GM23338 (cell line): Measurements from ENCODE around the gene FBXL14. TPM values are rescaled to one million over a fixed set of nuclear protein-coding genes. Genes with fewer than 3 reads are reported as not detected.

Experiments used
- ATAC-seq: fragments of 200-7000 bp; cut with Tn5 transposase; 3 replicates; pipeline ENCODE4 v1.9.1; 2020
- DNase-seq: peaks from one replicate; pipeline ENCODE4 v3.0.0-alpha.2; 2015; ENCODE audit warnings: low spot score
- H2AFZ ChIP-seq: fragments of 200-600 bp; sonication (generic); 2 replicates; pipeline ENCODE4 v1.8.0; 2016; ENCODE audit warnings: antibody characterized with exemption, mild to moderate bottlenecking, moderate library complexity
- H3F3A ChIP-seq: fragments of 200-600 bp; sonication (generic); replicated peaks from 2 replicates; pipeline ENCODE4 v1.8.0; 2017; ENCODE audit warnings: antibody characterized with exemption, mixed run types, low read depth
- H3K27ac ChIP-seq: fragments of 200-600 bp; sonication (generic); 2 replicates; pipeline ENCODE4 v1.6.1; 2016; ENCODE audit warnings: low read depth
- H3K27me3 ChIP-seq: fragments of 200-600 bp; sonication (generic); 2 replicates; pipeline ENCODE4 v1.8.0; 2016; ENCODE audit warnings: mild to moderate bottlenecking, mixed run types, moderate library complexity; ENCODE audit not compliant: insufficient read depth
- H3K36me3 ChIP-seq: fragments of 200-600 bp; sonication (generic); 2 replicates; pipeline ENCODE4 v1.8.0; 2016; ENCODE audit warnings: mild to moderate bottlenecking; ENCODE audit not compliant: insufficient read depth
- H3K4me1 ChIP-seq: fragments of 200-600 bp; sonication (generic); 2 replicates; pipeline ENCODE4 v1.8.0; 2016; ENCODE audit warnings: mild to moderate bottlenecking, moderate library complexity; ENCODE audit not compliant: insufficient read depth
- H3K4me2 ChIP-seq: fragments of 200-600 bp; sonication (generic); 2 replicates; pipeline ENCODE4 v1.7.1; 2017; ENCODE audit warnings: mixed run types
- H3K4me3 ChIP-seq: fragments of 200-600 bp; sonication (generic); 2 replicates; pipeline ENCODE4 v1.6.1; 2016; ENCODE audit warnings: mixed run types
- H3K79me2 ChIP-seq: fragments of 200-600 bp; sonication (generic); replicated peaks from 2 replicates; pipeline ENCODE4 v1.8.0; 2017; ENCODE audit warnings: mild to moderate bottlenecking; ENCODE audit not compliant: insufficient read depth
- H3K9me2 ChIP-seq: fragments of 200-600 bp; sonication (generic); 2 replicates; pipeline ENCODE4 v1.8.0; 2017; ENCODE audit not compliant: insufficient read depth
- H4K20me1 ChIP-seq: fragments of 200-600 bp; sonication (generic); replicated peaks from 2 replicates; pipeline ENCODE4 v1.8.0; 2017; ENCODE audit warnings: mild to moderate bottlenecking; ENCODE audit not compliant: insufficient read depth
- H3K27ac Mint-ChIP-seq: 2 replicates; pipeline ENCODE4 v1.8.0; 2020; ENCODE audit warnings: inconsistent platforms, mild to moderate bottlenecking, moderate library complexity, mixed read lengths
- H3K27me3 Mint-ChIP-seq: 3 replicates; pipeline ENCODE4 v1.8.0; 2022; ENCODE audit warnings: low read depth, mild to moderate bottlenecking, moderate library complexity, mixed read lengths, inconsistent platforms; ENCODE audit not compliant: insufficient read depth, poor library complexity
- H3K36me3 Mint-ChIP-seq: 3 replicates; pipeline ENCODE4 v1.8.0; 2021; ENCODE audit warnings: low read depth, mild to moderate bottlenecking, inconsistent platforms, moderate library complexity, mixed read lengths
- H3K4me1 Mint-ChIP-seq: 3 replicates; pipeline ENCODE4 v1.8.0; 2020; ENCODE audit warnings: mild to moderate bottlenecking, inconsistent platforms, mixed read lengths
- H3K4me3 Mint-ChIP-seq: 3 replicates; pipeline ENCODE4 v1.8.0; 2021; ENCODE audit warnings: moderate library complexity, mild to moderate bottlenecking, inconsistent platforms, mixed read lengths
- H3K9me3 Mint-ChIP-seq: 3 replicates; pipeline ENCODE4 v1.8.0; 2020; ENCODE audit warnings: moderate library complexity, mild to moderate bottlenecking, inconsistent platforms, mixed read lengths
- CREB1 ChIP-seq: fragments of 250-450 bp; sonication (Bioruptor Pico); IDR thresholded peaks from 2 replicates; pipeline ENCODE4 v1.5.0; 2020; ENCODE audit warnings: low read depth, mild to moderate bottlenecking, moderate library complexity
- EZH2 ChIP-seq: fragments of 200-600 bp; sonication (generic); IDR thresholded peaks from one replicate; pipeline ENCODE4 v1.8.0; 2017; ENCODE audit warnings: antibody characterized with exemption, mild to moderate bottlenecking, low read depth; ENCODE audit not compliant: unreplicated experiment
- EZH2phosphoT487 ChIP-seq: fragments of 200-600 bp; sonication (generic); IDR thresholded peaks from one replicate; pipeline ENCODE4 v1.8.1; 2018; ENCODE audit warnings: antibody characterized with exemption; ENCODE audit not compliant: unreplicated experiment
- JUNB ChIP-seq: IDR thresholded peaks from one replicate; pipeline ENCODE4 v1.6.1; 2016; ENCODE audit warnings: antibody characterized with exemption; ENCODE audit not compliant: unreplicated experiment
- NANOG ChIP-seq: IDR thresholded peaks from 2 replicates; pipeline ENCODE4 v1.6.1; 2016; ENCODE audit warnings: antibody characterized with exemption, borderline replicate concordance
- POLR2AphosphoS5 ChIP-seq: IDR thresholded peaks from 2 replicates; pipeline ENCODE4 v1.6.1; 2016; ENCODE audit warnings: antibody characterized with exemption, low read depth
- STAT1 ChIP-seq: IDR thresholded peaks from one replicate; pipeline ENCODE4 v1.6.1; 2016; ENCODE audit warnings: antibody characterized with exemption; ENCODE audit not compliant: unreplicated experiment
- ZNF114 ChIP-seq: fragments of 250-450 bp; sonication (Bioruptor Pico); IDR thresholded peaks from 2 replicates; pipeline ENCODE4 v1.5.0; 2020; ENCODE audit warnings: mild to moderate bottlenecking, moderate library complexity
- ZNF331 ChIP-seq: fragments of 250-450 bp; sonication (Bioruptor Pico); IDR thresholded peaks from 2 replicates; pipeline ENCODE4 v1.5.0; 2020; ENCODE audit warnings: low read depth, mild to moderate bottlenecking, moderate library complexity
- polyA plus RNA-seq: library from polyadenylated mRNA; unstranded; fragments of >200 nt; fragmentation: Nextera tagmentation; extraction: Ambion mirVana; gene quantifications from 2 replicates; pipeline ENCODE4 v1.2.1, GENCODE V29; 2016
- total RNA-seq: library from RNA; depleted of rRNA; stranded (reverse); fragments of >200 nt; shearing (Covaris generic); gene quantifications from 2 replicates; pipeline ENCODE4 v1.2.3, GENCODE V29; 2014
- TF ChIP-seq, protein P1 (sequence below): IDR thresholded peaks from one replicate; pipeline ENCODE4 v1.6.1; 2018; ENCODE audit warnings: antibody characterized with exemption; ENCODE audit not compliant: unreplicated experiment
- TF ChIP-seq, protein P2 (sequence below), 2 experiments: fragments of 200-600 bp in 1 of 2; sonication (generic) in 1 of 2; conservative IDR thresholded peaks; 2 replicates each; pipeline versions ENCODE4 v1.5.1 to v1.6.1; 2016 to 2017; ENCODE audit warnings: antibody characterized with exemption in 2 of 2, low read depth in 2 of 2, mild to moderate bottlenecking in 2 of 2, moderate library complexity in 1 of 2
- TF ChIP-seq, protein P3 (sequence below): fragments of 250-450 bp; sonication (Bioruptor Pico); IDR thresholded peaks from 2 replicates; pipeline ENCODE4 v1.5.0; 2020; ENCODE audit warnings: mild to moderate bottlenecking, moderate library complexity
- TF ChIP-seq, protein P4 (sequence below): IDR thresholded peaks from 2 replicates; pipeline ENCODE4 v1.6.1; 2016; ENCODE audit warnings: antibody characterized with exemption

Gene FBXL14
- total and polyA plus RNA-seq, 2 experiments from 2014 or later, result 0.74 to 9.4 TPM

DNA sequence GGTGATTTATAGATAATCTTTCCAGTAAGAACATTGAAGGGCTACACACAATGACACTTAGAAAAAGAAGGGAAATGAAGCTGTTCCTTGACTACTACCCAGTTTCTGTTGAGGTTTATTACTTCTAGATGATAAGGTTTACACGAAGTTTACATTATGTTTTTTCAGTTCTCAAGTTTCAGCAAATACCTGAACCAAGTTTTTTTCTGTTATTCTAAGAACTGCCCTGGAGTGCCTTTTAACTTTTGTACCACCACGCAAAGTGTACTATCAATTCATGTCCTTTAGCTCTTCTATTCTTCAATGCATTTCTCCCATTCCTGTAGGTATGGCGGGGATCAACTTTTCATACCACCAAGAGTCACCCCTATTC, 5.8 kb downstream of the FBXL14 start:
- no peak for DNase-seq
- Histone ChIP-seq H3K36me3 (no peaks in the 10 kb centered on the region), H3K4me3 (0 out of 2 replicates have a peak overlapping the region, but pooled peaks have one; percentile 20), H3K9me2 (no peaks in the 10 kb centered on the region), H2AFZ (no peak overlapping the region), H3K27me3 (peaks cover 98% of the 10 kb centered on the region), H3F3A (peaks cover 23% of the 10 kb centered on the region), H3K4me2 (peak overlapping the region; percentile 18), H3K4me1 (peaks cover 49% of the 10 kb centered on the region), H3K79me2 (peaks cover 16% of the 10 kb centered on the region; the same call in 1 of the 2 replicates), H4K20me1 (peaks cover 15% of the 10 kb centered on the region), H3K27ac (no peak overlapping the region)
- no peak for ATAC-seq
- Mint-ChIP-seq H3K4me3 (peak overlapping the region; percentile 6; the same call in 2 of the 3 replicates), H3K4me1 (peaks cover 64% of the 10 kb centered on the region), H3K9me3 (no peaks in the 10 kb centered on the region; the same call in 1 of the 3 replicates), H3K27me3 (peaks cover 81% of the 10 kb centered on the region), H3K36me3 (peaks cover 4% of the 10 kb centered on the region; the same call in 1 of the 3 replicates), H3K27ac (no peak overlapping the region)
- TF ChIP-seq, protein P1, sequence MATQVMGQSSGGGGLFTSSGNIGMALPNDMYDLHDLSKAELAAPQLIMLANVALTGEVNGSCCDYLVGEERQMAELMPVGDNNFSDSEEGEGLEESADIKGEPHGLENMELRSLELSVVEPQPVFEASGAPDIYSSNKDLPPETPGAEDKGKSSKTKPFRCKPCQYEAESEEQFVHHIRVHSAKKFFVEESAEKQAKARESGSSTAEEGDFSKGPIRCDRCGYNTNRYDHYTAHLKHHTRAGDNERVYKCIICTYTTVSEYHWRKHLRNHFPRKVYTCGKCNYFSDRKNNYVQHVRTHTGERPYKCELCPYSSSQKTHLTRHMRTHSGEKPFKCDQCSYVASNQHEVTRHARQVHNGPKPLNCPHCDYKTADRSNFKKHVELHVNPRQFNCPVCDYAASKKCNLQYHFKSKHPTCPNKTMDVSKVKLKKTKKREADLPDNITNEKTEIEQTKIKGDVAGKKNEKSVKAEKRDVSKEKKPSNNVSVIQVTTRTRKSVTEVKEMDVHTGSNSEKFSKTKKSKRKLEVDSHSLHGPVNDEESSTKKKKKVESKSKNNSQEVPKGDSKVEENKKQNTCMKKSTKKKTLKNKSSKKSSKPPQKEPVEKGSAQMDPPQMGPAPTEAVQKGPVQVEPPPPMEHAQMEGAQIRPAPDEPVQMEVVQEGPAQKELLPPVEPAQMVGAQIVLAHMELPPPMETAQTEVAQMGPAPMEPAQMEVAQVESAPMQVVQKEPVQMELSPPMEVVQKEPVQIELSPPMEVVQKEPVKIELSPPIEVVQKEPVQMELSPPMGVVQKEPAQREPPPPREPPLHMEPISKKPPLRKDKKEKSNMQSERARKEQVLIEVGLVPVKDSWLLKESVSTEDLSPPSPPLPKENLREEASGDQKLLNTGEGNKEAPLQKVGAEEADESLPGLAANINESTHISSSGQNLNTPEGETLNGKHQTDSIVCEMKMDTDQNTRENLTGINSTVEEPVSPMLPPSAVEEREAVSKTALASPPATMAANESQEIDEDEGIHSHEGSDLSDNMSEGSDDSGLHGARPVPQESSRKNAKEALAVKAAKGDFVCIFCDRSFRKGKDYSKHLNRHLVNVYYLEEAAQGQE, result no peak
- TF ChIP-seq, protein P2, sequence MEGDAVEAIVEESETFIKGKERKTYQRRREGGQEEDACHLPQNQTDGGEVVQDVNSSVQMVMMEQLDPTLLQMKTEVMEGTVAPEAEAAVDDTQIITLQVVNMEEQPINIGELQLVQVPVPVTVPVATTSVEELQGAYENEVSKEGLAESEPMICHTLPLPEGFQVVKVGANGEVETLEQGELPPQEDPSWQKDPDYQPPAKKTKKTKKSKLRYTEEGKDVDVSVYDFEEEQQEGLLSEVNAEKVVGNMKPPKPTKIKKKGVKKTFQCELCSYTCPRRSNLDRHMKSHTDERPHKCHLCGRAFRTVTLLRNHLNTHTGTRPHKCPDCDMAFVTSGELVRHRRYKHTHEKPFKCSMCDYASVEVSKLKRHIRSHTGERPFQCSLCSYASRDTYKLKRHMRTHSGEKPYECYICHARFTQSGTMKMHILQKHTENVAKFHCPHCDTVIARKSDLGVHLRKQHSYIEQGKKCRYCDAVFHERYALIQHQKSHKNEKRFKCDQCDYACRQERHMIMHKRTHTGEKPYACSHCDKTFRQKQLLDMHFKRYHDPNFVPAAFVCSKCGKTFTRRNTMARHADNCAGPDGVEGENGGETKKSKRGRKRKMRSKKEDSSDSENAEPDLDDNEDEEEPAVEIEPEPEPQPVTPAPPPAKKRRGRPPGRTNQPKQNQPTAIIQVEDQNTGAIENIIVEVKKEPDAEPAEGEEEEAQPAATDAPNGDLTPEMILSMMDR (conservative IDR thresholded peaks at IDR 0.05; ENCODE audit: low read depth in 2 of 2), result no peak
- TF ChIP-seq EZH2, result no peak
- TF ChIP-seq, protein P3, sequence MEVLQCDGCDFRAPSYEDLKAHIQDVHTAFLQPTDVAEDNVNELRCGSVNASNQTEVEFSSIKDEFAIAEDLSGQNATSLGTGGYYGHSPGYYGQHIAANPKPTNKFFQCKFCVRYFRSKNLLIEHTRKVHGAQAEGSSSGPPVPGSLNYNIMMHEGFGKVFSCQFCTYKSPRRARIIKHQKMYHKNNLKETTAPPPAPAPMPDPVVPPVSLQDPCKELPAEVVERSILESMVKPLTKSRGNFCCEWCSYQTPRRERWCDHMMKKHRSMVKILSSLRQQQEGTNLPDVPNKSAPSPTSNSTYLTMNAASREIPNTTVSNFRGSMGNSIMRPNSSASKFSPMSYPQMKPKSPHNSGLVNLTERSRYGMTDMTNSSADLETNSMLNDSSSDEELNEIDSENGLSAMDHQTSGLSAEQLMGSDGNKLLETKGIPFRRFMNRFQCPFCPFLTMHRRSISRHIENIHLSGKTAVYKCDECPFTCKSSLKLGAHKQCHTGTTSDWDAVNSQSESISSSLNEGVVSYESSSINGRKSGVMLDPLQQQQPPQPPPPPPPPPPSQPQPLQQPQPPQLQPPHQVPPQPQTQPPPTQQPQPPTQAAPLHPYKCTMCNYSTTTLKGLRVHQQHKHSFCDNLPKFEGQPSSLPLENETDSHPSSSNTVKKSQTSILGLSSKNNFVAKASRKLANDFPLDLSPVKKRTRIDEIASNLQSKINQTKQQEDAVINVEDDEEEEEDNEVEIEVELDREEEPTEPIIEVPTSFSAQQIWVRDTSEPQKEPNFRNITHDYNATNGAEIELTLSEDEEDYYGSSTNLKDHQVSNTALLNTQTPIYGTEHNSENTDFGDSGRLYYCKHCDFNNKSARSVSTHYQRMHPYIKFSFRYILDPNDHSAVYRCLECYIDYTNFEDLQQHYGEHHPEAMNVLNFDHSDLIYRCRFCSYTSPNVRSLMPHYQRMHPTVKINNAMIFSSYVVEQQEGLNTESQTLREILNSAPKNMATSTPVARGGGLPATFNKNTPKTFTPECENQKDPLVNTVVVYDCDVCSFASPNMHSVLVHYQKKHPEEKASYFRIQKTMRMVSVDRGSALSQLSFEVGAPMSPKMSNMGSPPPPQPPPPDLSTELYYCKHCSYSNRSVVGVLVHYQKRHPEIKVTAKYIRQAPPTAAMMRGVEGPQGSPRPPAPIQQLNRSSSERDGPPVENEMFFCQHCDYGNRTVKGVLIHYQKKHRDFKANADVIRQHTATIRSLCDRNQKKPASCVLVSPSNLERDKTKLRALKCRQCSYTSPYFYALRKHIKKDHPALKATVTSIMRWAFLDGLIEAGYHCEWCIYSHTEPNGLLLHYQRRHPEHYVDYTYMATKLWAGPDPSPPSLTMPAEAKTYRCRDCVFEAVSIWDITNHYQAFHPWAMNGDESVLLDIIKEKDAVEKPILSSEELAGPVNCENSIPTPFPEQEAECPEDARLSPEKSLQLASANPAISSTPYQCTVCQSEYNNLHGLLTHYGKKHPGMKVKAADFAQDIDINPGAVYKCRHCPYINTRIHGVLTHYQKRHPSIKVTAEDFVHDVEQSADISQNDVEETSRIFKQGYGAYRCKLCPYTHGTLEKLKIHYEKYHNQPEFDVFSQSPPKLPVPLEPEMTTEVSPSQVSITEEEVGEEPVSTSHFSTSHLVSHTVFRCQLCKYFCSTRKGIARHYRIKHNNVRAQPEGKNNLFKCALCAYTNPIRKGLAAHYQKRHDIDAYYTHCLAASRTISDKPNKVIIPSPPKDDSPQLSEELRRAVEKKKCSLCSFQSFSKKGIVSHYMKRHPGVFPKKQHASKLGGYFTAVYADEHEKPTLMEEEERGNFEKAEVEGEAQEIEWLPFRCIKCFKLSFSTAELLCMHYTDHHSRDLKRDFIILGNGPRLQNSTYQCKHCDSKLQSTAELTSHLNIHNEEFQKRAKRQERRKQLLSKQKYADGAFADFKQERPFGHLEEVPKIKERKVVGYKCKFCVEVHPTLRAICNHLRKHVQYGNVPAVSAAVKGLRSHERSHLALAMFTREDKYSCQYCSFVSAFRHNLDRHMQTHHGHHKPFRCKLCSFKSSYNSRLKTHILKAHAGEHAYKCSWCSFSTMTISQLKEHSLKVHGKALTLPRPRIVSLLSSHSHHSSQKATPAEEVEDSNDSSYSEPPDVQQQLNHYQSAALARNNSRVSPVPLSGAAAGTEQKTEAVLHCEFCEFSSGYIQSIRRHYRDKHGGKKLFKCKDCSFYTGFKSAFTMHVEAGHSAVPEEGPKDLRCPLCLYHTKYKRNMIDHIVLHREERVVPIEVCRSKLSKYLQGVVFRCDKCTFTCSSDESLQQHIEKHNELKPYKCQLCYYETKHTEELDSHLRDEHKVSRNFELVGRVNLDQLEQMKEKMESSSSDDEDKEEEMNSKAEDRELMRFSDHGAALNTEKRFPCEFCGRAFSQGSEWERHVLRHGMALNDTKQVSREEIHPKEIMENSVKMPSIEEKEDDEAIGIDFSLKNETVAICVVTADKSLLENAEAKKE, result no peak
- no peak for TF ChIP-seq CREB1 (CRISPR knock-in tag)
- no peak for TF ChIP-seq POLR2AphosphoS5
- TF ChIP-seq STAT1, result no peak
- TF ChIP-seq ZNF331 (CRISPR knock-in tag), result no peak
- no peak for TF ChIP-seq ZNF114 (CRISPR knock-in tag)
- no peak for TF ChIP-seq JUNB
- TF ChIP-seq, protein P4, sequence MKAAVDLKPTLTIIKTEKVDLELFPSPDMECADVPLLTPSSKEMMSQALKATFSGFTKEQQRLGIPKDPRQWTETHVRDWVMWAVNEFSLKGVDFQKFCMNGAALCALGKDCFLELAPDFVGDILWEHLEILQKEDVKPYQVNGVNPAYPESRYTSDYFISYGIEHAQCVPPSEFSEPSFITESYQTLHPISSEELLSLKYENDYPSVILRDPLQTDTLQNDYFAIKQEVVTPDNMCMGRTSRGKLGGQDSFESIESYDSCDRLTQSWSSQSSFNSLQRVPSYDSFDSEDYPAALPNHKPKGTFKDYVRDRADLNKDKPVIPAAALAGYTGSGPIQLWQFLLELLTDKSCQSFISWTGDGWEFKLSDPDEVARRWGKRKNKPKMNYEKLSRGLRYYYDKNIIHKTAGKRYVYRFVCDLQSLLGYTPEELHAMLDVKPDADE, result no peak
- TF ChIP-seq NANOG, result no peak
- no peak for TF ChIP-seq EZH2phosphoT487
